SH-SY5Y (cell line): ENCODE results near the gene ZBTB6.

Experiments
- GATA2 ChIP-seq: IDR thresholded peaks from 2 replicates; pipeline ENCODE4 v1.6.1; 2011; ENCODE audit warnings: mild to moderate bottlenecking, low read depth, low read length
- GATA3 ChIP-seq: IDR thresholded peaks from 2 replicates; pipeline ENCODE4 v1.6.1; 2011; ENCODE audit warnings: low read depth, mild to moderate bottlenecking, low read length, moderate library complexity

GRCh38 chr9:122863407-122863806 is 49.7 kb downstream of the ZBTB6 start:
- no peak for TF ChIP-seq GATA3
- no peak for TF ChIP-seq GATA2
